ENCODE measurements around the gene CAPN12.
"Not testable (repeated sequence)": the region's sequence is repeated elsewhere in the genome, so short reads cannot be mapped to it uniquely, and the experiment has no call there.

Gene CAPN12

GRCh38 chr19:38778733-38779132 is 34.5 kb upstream of the CAPN12 start:
- no peak overlapping the region for H3K4me3 ChIP-seq (ENCODE audit: low read length)
- no peak for DNase-seq (ENCODE audit: low read depth)
- no peak for TF ChIP-seq CTCF (conservative IDR thresholded peaks at IDR 0.05; ENCODE audit: low read depth, low read length)

GRCh38 chr19:38774181-38774950 is 30.1 kb upstream of the CAPN12 start:
- TF ChIP-seq CTCF (conservative IDR thresholded peaks at IDR 0.05; ENCODE audit: low read depth, low read length), result no peak
- DNase-seq (ENCODE audit: low read depth), result no peak
- no peak overlapping the region for H3K4me3 ChIP-seq (ENCODE audit: low read length)

GRCh38 chr19:38773469-38774177 is 29.3 kb upstream of the CAPN12 start, which contains the start of gene LGALS7:
TSS of gene LGALS7 (minus strand) at chr19:38773517. CDS start at chr19:38773492, 25 bp downstream.
- no peak for DNase-seq (ENCODE audit: low read depth)
- TF ChIP-seq CTCF (conservative IDR thresholded peaks at IDR 0.05; ENCODE audit: low read depth, low read length), result no peak
- no peak within 1 kb of the TSS for H3K4me3 ChIP-seq (ENCODE audit: low read length)

- not testable (repeated sequence) for DNase-seq (ENCODE audit: low read depth); H3K4me3 ChIP-seq (ENCODE audit: low read length)
Measured at GRCh38 chr19:38771569-38771968, 27.3 kb upstream of the CAPN12 start.

GRCh38 chr19:38770949-38771275 is 26.6 kb upstream of the CAPN12 start:
- H3K4me3 ChIP-seq (ENCODE audit: low read length); DNase-seq (ENCODE audit: low read depth): not testable (repeated sequence)

GRCh38 chr19:38770228-38770948 is 26.1 kb upstream of the CAPN12 start:
- not testable (repeated sequence) for H3K4me3 ChIP-seq (ENCODE audit: low read length); DNase-seq (ENCODE audit: low read depth)

GRCh38 chr19:38769635-38770211 is 25.4 kb upstream of the CAPN12 start:
- H3K4me3 ChIP-seq (ENCODE audit: low read length), result no peak overlapping the region
- DNase-seq (ENCODE audit: low read depth), result peak; percentile 13
- peak; percentile 68 for TF ChIP-seq CTCF (conservative IDR thresholded peaks at IDR 0.05; ENCODE audit: low read depth, low read length)

GRCh38 chr19:38766276-38767047 is 22.2 kb upstream of the CAPN12 start:
- no peak for DNase-seq (ENCODE audit: low read depth)
- TF ChIP-seq CTCF (conservative IDR thresholded peaks at IDR 0.05; ENCODE audit: low read depth, low read length), result no peak
- H3K4me3 ChIP-seq (ENCODE audit: low read length), result no peak overlapping the region
